GM23248 (cell line): ENCODE data around the gene ACVR1. TPM values are rescaled to one million over a fixed set of nuclear protein-coding genes. Genes with fewer than 3 reads are reported as not detected.

Source experiments
- DNase-seq: peaks from one replicate; pipeline ENCODE4 v3.0.0-alpha.2; 2015
- H2AFZ ChIP-seq: fragments of 200-600 bp; sonication (generic); 2 replicates; pipeline ENCODE4 v1.6.1; 2016; ENCODE audit warnings: antibody characterized with exemption
- H3F3A ChIP-seq: fragments of 200-600 bp; sonication (generic); 2 replicates; pipeline ENCODE4 v1.6.1; 2016; ENCODE audit warnings: mild to moderate bottlenecking, antibody characterized with exemption, mixed run types; ENCODE audit not compliant: insufficient read depth
- H3K27ac ChIP-seq: fragments of 200-600 bp; sonication (generic); 2 replicates; pipeline ENCODE4 v1.5.1; 2016; ENCODE audit warnings: mild to moderate bottlenecking
- H3K27me3 ChIP-seq: fragments of 200-600 bp; sonication (generic); replicated peaks from 2 replicates; pipeline ENCODE4 v1.6.1; 2016; ENCODE audit warnings: mild to moderate bottlenecking; ENCODE audit not compliant: insufficient read depth
- H3K36me3 ChIP-seq: fragments of 200-600 bp; sonication (generic); 2 replicates; pipeline ENCODE4 v1.6.1; 2016; ENCODE audit warnings: low read depth, mild to moderate bottlenecking
- H3K4me1 ChIP-seq: fragments of 200-600 bp; sonication (generic); 2 replicates; pipeline ENCODE4 v1.6.1; 2016; ENCODE audit warnings: mild to moderate bottlenecking; ENCODE audit not compliant: insufficient read depth
- H3K4me2 ChIP-seq: fragments of 200-600 bp; sonication (generic); one replicate; pipeline ENCODE4 v1.6.1; 2016; ENCODE audit warnings: mild to moderate bottlenecking; ENCODE audit not compliant: unreplicated experiment
- H3K4me3 ChIP-seq: fragments of 200-600 bp; sonication (generic); 2 replicates; pipeline ENCODE4 v1.5.1; 2016; ENCODE audit warnings: mild to moderate bottlenecking
- H3K79me2 ChIP-seq: fragments of 200-600 bp; sonication (generic); 2 replicates; pipeline ENCODE4 v1.6.1; 2016; ENCODE audit warnings: mild to moderate bottlenecking; ENCODE audit not compliant: insufficient read depth
- H3K9ac ChIP-seq: fragments of 200-600 bp; sonication (generic); 2 replicates; pipeline ENCODE4 v1.6.1; 2016; ENCODE audit warnings: mild to moderate bottlenecking
- H3K9me2 ChIP-seq: fragments of 200-600 bp; sonication (generic); 2 replicates; pipeline ENCODE4 v1.6.1; 2016; ENCODE audit warnings: mixed run types, mild to moderate bottlenecking, moderate library complexity; ENCODE audit not compliant: insufficient read depth
- H3K9me3 ChIP-seq: fragments of 200-600 bp; sonication (generic); one replicate; pipeline ENCODE4 v1.6.1; 2017; ENCODE audit warnings: low read depth
- H4K20me1 ChIP-seq: fragments of 200-600 bp; sonication (generic); 2 replicates; pipeline ENCODE4 v1.6.0; 2016; ENCODE audit not compliant: insufficient read depth
- EZH2 ChIP-seq: fragments of 200-600 bp; sonication (generic); IDR thresholded peaks from 2 replicates; pipeline ENCODE4 v1.6.1; 2018; ENCODE audit warnings: antibody characterized with exemption, mild to moderate bottlenecking; ENCODE audit not compliant: insufficient read depth, poor library complexity, severe bottlenecking
- EZH2phosphoT487 ChIP-seq: fragments of 200-600 bp; sonication (generic); IDR thresholded peaks from 2 replicates; pipeline ENCODE4 v1.6.1; 2018; ENCODE audit warnings: antibody characterized with exemption, moderate library complexity, mild to moderate bottlenecking, low read depth; ENCODE audit not compliant: insufficient read depth
- WGBS, 2 experiments: methylation state at CpG; one replicate each; pipeline ENCODE4 v1.1.6; 2015 to 2017; ENCODE audit warnings: low lambda C conversion rate in 2 of 2, low coverage in 1 of 2; ENCODE audit errors: missing lambda C conversion rate in 2 of 2; 5-methylcytosine and 5-hydroxymethylcytosine counted together
- in situ Hi-C: fragments of 300-500 bp; cut with MboI; formaldehyde crosslinking; loops from 2 replicates; pipeline ENCODE4 v1.15.0; 2020
- polyA plus RNA-seq: library from polyadenylated mRNA; unstranded; fragments of >200 nt; fragmentation: Nextera tagmentation; extraction: Ambion mirVana; gene quantifications from 2 replicates; pipeline ENCODE4 v1.2.1, GENCODE V29; 2016
- total RNA-seq: library from RNA; depleted of rRNA; stranded (reverse); fragments of >200 nt; shearing (Covaris generic); gene quantifications from 2 replicates; pipeline ENCODE4 v1.2.3, GENCODE V29; 2014

The ACVR1 gene
- total and polyA plus RNA-seq, 2 experiments from 2014 or later: 16.2 to 31.3 TPM

- DNase-seq: no peak
- Histone ChIP-seq H3F3A (no peaks in the 10 kb centered on the region), H4K20me1 (no peaks in the 10 kb centered on the region), H3K27ac (no peak overlapping the region), H3K4me2 (no peak overlapping the region), H3K4me3 (no peak overlapping the region), H3K9ac (no peak overlapping the region), H2AFZ (no peak overlapping the region), H3K36me3 (no peaks in the 10 kb centered on the region), H3K9me3 (no peaks in the 10 kb centered on the region), H3K27me3 (no peaks in the 10 kb centered on the region), H3K9me2 (no peaks in the 10 kb centered on the region), H3K4me1 (no peaks in the 10 kb centered on the region), H3K79me2 (no peaks in the 10 kb centered on the region)
- TF ChIP-seq EZH2: no peak
- TF ChIP-seq EZH2phosphoT487: no peak
- in situ Hi-C loops: no loop called here
- 67 to 78% methylated on average over 5 of the region's 5 CpGs for WGBS, 2 experiments
Observed at GRCh38 chr2:157922336-157922735, 46.2 kb upstream of the ACVR1 start.

GRCh38 chr2:157920736-157921135 lies 44.6 kb upstream of the ACVR1 start:
- H3K4me2 ChIP-seq: no peak overlapping the region
- no peak overlapping the region for H2AFZ ChIP-seq
- no peak overlapping the region for H3K9ac ChIP-seq
- WGBS, 2 experiments: 14 to 21% methylated on average over 1 of the region's 1 CpG
- H3K4me1 ChIP-seq: no peaks in the 10 kb centered on the region
- in situ Hi-C loops: no loop called here
- TF ChIP-seq EZH2: no peak
- TF ChIP-seq EZH2phosphoT487: no peak
- H3F3A ChIP-seq: no peaks in the 10 kb centered on the region
- DNase-seq: no peak
- no peaks in the 10 kb centered on the region for H3K9me3 ChIP-seq
- H3K9me2 ChIP-seq: no peaks in the 10 kb centered on the region
- no peaks in the 10 kb centered on the region for H3K79me2 ChIP-seq
- no peaks in the 10 kb centered on the region for H3K36me3 ChIP-seq
- H3K27ac ChIP-seq: no peak overlapping the region
- no peak overlapping the region for H3K4me3 ChIP-seq
- no peaks in the 10 kb centered on the region for H4K20me1 ChIP-seq
- no peaks in the 10 kb centered on the region for H3K27me3 ChIP-seq

DNA sequence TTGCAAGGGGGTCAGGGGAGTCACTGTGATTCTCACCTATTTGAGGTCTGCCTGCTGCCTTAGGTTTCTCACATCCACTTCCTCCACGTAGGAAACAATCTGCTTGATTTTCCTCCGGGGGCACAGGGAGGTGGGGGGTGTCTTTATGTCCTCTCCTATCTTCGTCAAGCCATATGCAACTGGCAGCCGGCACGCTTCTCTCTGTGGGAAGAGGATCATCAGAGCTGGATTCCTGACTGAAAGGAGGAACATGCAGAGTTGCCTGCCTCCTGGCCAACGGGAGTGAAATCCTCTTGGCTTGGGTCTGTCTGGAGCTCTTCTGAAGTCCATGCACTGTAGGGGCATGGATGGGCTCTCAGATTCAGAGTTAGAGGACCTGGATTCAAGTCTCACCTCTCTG lies 43.1 kb upstream of the ACVR1 start:
- H2AFZ ChIP-seq: no peak overlapping the region
- 54 to 65% methylated on average over 6 of the region's 6 CpGs for WGBS, 2 experiments
- H3K36me3 ChIP-seq: no peaks in the 10 kb centered on the region
- no peaks in the 10 kb centered on the region for H3K79me2 ChIP-seq
- no peaks in the 10 kb centered on the region for H3K4me1 ChIP-seq
- H3K9me3 ChIP-seq: no peaks in the 10 kb centered on the region
- no peak overlapping the region for H3K4me2 ChIP-seq
- in situ Hi-C loops: no loop called here
- no peaks in the 10 kb centered on the region for H3F3A ChIP-seq
- no peaks in the 10 kb centered on the region for H3K9me2 ChIP-seq
- no peaks in the 10 kb centered on the region for H3K27me3 ChIP-seq
- no peak overlapping the region for H3K9ac ChIP-seq
- H4K20me1 ChIP-seq: no peaks in the 10 kb centered on the region
- DNase-seq: no peak
- no peak overlapping the region for H3K27ac ChIP-seq
- TF ChIP-seq EZH2phosphoT487: no peak
- no peak for TF ChIP-seq EZH2
- H3K4me3 ChIP-seq: no peak overlapping the region

GRCh38 chr2:157918319-157918718 lies 42.2 kb upstream of the ACVR1 start:
- no peaks in the 10 kb centered on the region for H3K79me2 ChIP-seq
- no peaks in the 10 kb centered on the region for H3K27me3 ChIP-seq
- in situ Hi-C loops: no loop called here
- H3K4me1 ChIP-seq: no peaks in the 10 kb centered on the region
- H3K36me3 ChIP-seq: no peaks in the 10 kb centered on the region
- no peaks in the 10 kb centered on the region for H4K20me1 ChIP-seq
- no peak overlapping the region for H3K27ac ChIP-seq
- no peak overlapping the region for H3K9ac ChIP-seq
- no peaks in the 10 kb centered on the region for H3F3A ChIP-seq
- 33 to 46% methylated on average over 1 of the region's 1 CpG for WGBS, 2 experiments
- H2AFZ ChIP-seq: no peak overlapping the region
- no peak overlapping the region for H3K4me2 ChIP-seq
- H3K9me2 ChIP-seq: no peaks in the 10 kb centered on the region
- H3K4me3 ChIP-seq: no peak overlapping the region
- no peak for TF ChIP-seq EZH2
- TF ChIP-seq EZH2phosphoT487: no peak
- no peak for DNase-seq
- H3K9me3 ChIP-seq: no peaks in the 10 kb centered on the region

DNA sequence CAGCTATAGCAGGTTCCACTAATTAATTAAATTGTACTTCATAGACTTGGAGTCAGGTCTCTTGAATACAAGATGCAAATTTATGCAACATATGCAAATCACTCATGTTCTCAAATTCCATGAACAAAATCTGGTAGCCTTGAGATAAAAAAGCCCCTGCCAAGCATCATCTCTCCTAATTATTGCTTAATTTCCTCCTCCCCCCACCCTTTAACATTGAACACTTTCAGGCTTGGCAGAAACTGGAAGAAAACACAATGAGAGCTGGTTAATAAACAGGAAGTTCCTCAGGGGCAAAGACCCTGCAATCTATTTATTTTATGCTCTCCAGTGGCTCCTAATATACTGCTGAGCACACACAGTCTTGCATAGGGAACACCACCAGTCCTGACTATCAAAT lies 35.6 kb upstream of the ACVR1 start:
- H3K4me2 ChIP-seq: no peak overlapping the region
- H3F3A ChIP-seq: no peaks in the 10 kb centered on the region
- H3K4me1 ChIP-seq: no peaks in the 10 kb centered on the region
- DNase-seq: no peak
- no peak overlapping the region for H3K4me3 ChIP-seq
- no peaks in the 10 kb centered on the region for H4K20me1 ChIP-seq
- no peak for TF ChIP-seq EZH2phosphoT487
- no peak for TF ChIP-seq EZH2
- no peaks in the 10 kb centered on the region for H3K27me3 ChIP-seq
- H3K9me2 ChIP-seq: no peaks in the 10 kb centered on the region
- H3K27ac ChIP-seq: no peak overlapping the region
- no peak overlapping the region for H3K9ac ChIP-seq
- no peaks in the 10 kb centered on the region for H3K9me3 ChIP-seq
- no peaks in the 10 kb centered on the region for H3K36me3 ChIP-seq
- no peak overlapping the region for H2AFZ ChIP-seq
- no peaks in the 10 kb centered on the region for H3K79me2 ChIP-seq
- in situ Hi-C loops: no loop called here
